ENCODE measurements around the gene ABHD17A. TPM values are rescaled to one million over a fixed set of nuclear protein-coding genes. Genes with fewer than 3 reads are reported as not detected.

The ABHD17A gene
- total RNA-seq, 1 donor from 2014 or later = 283 TPM

GRCh38 chr19:1921825-1922224 is 36.5 kb upstream of the ABHD17A start:
- Mint-ChIP-seq H3K9me3 (ENCODE audit: unreplicated experiment) (no peaks in the 10 kb centered on the region), H3K27me3 (ENCODE audit: unreplicated experiment) (no peaks in the 10 kb centered on the region), H3K4me3 (ENCODE audit: unreplicated experiment) (no peak overlapping the region), H3K27ac (ENCODE audit: unreplicated experiment) (no peak overlapping the region), H3K36me3 (ENCODE audit: low read depth, unreplicated experiment) (peaks cover 11% of the 10 kb centered on the region), H3K4me1 (ENCODE audit: unreplicated experiment) (no peaks in the 10 kb centered on the region)
- DNase-seq (ENCODE audit: low spot score) = no peak
- TF ChIP-seq CTCF (IDR thresholded peaks at IDR 0.05; ENCODE audit: unreplicated experiment) = no peak

- Mint-ChIP-seq H3K4me3 (ENCODE audit: unreplicated experiment) (no peak overlapping the region), H3K27ac (ENCODE audit: unreplicated experiment) (no peak overlapping the region), H3K9me3 (ENCODE audit: unreplicated experiment) (no peaks in the 10 kb centered on the region), H3K36me3 (ENCODE audit: low read depth, unreplicated experiment) (peaks cover 11% of the 10 kb centered on the region), H3K27me3 (ENCODE audit: unreplicated experiment) (peaks cover 1% of the 10 kb centered on the region), H3K4me1 (ENCODE audit: unreplicated experiment) (no peaks in the 10 kb centered on the region)
- no peak for DNase-seq (ENCODE audit: low spot score)
- TF ChIP-seq CTCF (IDR thresholded peaks at IDR 0.05; ENCODE audit: unreplicated experiment) = no peak
These were observed 36.0 kb upstream of the ABHD17A start for GRCh38 chr19:1921326-1921725.

- Mint-ChIP-seq H3K4me3 (ENCODE audit: unreplicated experiment) (no peak overlapping the region), H3K27me3 (ENCODE audit: unreplicated experiment) (peaks cover 1% of the 10 kb centered on the region), H3K36me3 (ENCODE audit: low read depth, unreplicated experiment) (peaks cover 11% of the 10 kb centered on the region), H3K9me3 (ENCODE audit: unreplicated experiment) (no peaks in the 10 kb centered on the region), H3K4me1 (ENCODE audit: unreplicated experiment) (no peaks in the 10 kb centered on the region), H3K27ac (ENCODE audit: unreplicated experiment) (no peak overlapping the region)
- TF ChIP-seq CTCF (IDR thresholded peaks at IDR 0.05; ENCODE audit: unreplicated experiment) = no peak
- no peak for DNase-seq (ENCODE audit: low spot score)
These were observed 35.3 kb upstream of the ABHD17A start for GRCh38 chr19:1920644-1921043.

GRCh38 chr19:1918975-1919374 is 33.7 kb upstream of the ABHD17A start:
- peaks cover 8% of the 10 kb centered on the region for H3K36me3 Mint-ChIP-seq (ENCODE audit: low read depth, unreplicated experiment)
- no peak overlapping the region for H3K27ac Mint-ChIP-seq (ENCODE audit: unreplicated experiment)
- no peaks in the 10 kb centered on the region for H3K9me3 Mint-ChIP-seq (ENCODE audit: unreplicated experiment)
- no peak for DNase-seq (ENCODE audit: low spot score)
- no peak for TF ChIP-seq CTCF (IDR thresholded peaks at IDR 0.05; ENCODE audit: unreplicated experiment)
- H3K27me3 Mint-ChIP-seq (ENCODE audit: unreplicated experiment) = peaks cover 5% of the 10 kb centered on the region
- H3K4me1 Mint-ChIP-seq (ENCODE audit: unreplicated experiment) = no peaks in the 10 kb centered on the region
- H3K4me3 Mint-ChIP-seq (ENCODE audit: unreplicated experiment) = no peak overlapping the region

GRCh38 chr19:1917926-1918325 is 32.6 kb upstream of the ABHD17A start:
- Mint-ChIP-seq H3K4me1 (ENCODE audit: unreplicated experiment) (no peaks in the 10 kb centered on the region), H3K9me3 (ENCODE audit: unreplicated experiment) (no peaks in the 10 kb centered on the region), H3K27ac (ENCODE audit: unreplicated experiment) (no peak overlapping the region), H3K36me3 (ENCODE audit: low read depth, unreplicated experiment) (peaks cover 8% of the 10 kb centered on the region), H3K27me3 (ENCODE audit: unreplicated experiment) (peaks cover 5% of the 10 kb centered on the region), H3K4me3 (ENCODE audit: unreplicated experiment) (no peak overlapping the region)
- TF ChIP-seq CTCF (IDR thresholded peaks at IDR 0.05; ENCODE audit: unreplicated experiment) = no peak
- no peak for DNase-seq (ENCODE audit: low spot score)
